SU-DHL-6 (cell line): ENCODE data around the gene UACA.

ENCODE experiments used
- H2AFZ ChIP-seq: fragments of 200-600 bp; sonication (generic); 2 replicates; pipeline ENCODE4 v1.6.1; 2014; ENCODE audit warnings: low read depth, mild to moderate bottlenecking, moderate library complexity, mixed read lengths, antibody characterized with exemption, low read length; ENCODE audit not compliant: severe bottlenecking
- H3F3A ChIP-seq: fragments of 200-600 bp; shearing (Covaris generic); 2 replicates; pipeline ENCODE4 v1.6.0; 2016; ENCODE audit warnings: antibody characterized with exemption, mild to moderate bottlenecking; ENCODE audit not compliant: insufficient read depth
- H3K27ac ChIP-seq: fragments of 200-600 bp; sonication (generic); 2 replicates; pipeline ENCODE4 v1.5.1; 2016; ENCODE audit warnings: low read depth, mild to moderate bottlenecking, low read length, moderate library complexity, mixed read lengths
- H3K27me3 ChIP-seq: fragments of 200-600 bp; sonication (generic), shearing (Covaris generic); 2 replicates; pipeline ENCODE4 v1.6.0; 2014; ENCODE audit warnings: mild to moderate bottlenecking, low read length
- H3K36me3 ChIP-seq: fragments of 200-600 bp; sonication (generic); 2 replicates; pipeline ENCODE4 v1.6.1; 2014; ENCODE audit warnings: mild to moderate bottlenecking, low read length, mixed read lengths
- H3K4me2 ChIP-seq: fragments of 300-600, 200-600 bp; shearing (Covaris generic), sonication (generic); 2 replicates; pipeline ENCODE4 v1.6.0; 2014; ENCODE audit warnings: low read length, low read depth, mild to moderate bottlenecking; ENCODE audit not compliant: poor library complexity, severe bottlenecking
- H3K4me3 ChIP-seq: fragments of 200-600 bp; sonication (generic); 2 replicates; pipeline ENCODE4 v1.5.1; 2014; ENCODE audit warnings: antibody characterized with exemption, low read length, mild to moderate bottlenecking, mixed read lengths; ENCODE audit not compliant: insufficient read depth, poor library complexity, severe bottlenecking
- H3K79me2 ChIP-seq: fragments of 200-600 bp; sonication (generic); 2 replicates; pipeline ENCODE4 v1.6.1; 2014; ENCODE audit warnings: mild to moderate bottlenecking, low read length, moderate library complexity; ENCODE audit not compliant: insufficient read depth
- H3K9ac ChIP-seq: fragments of 200-600 bp; sonication (generic); 2 replicates; pipeline ENCODE4 v1.7.0; 2014; ENCODE audit warnings: mild to moderate bottlenecking, low read length
- H3K9me2 ChIP-seq: fragments of 200-600 bp; sonication (generic); replicated peaks from 2 replicates; pipeline ENCODE4 v1.6.1; 2014; ENCODE audit warnings: low read length; ENCODE audit not compliant: insufficient read depth
- H3K9me3 ChIP-seq: fragments of 200-600 bp; sonication (generic); 2 replicates; pipeline ENCODE4 v1.6.1; 2014; ENCODE audit warnings: low read length, mixed read lengths; ENCODE audit not compliant: insufficient read depth
- H4K20me1 ChIP-seq: fragments of 200-600 bp; sonication (generic); 2 replicates; pipeline ENCODE4 v1.6.1; 2014; ENCODE audit warnings: low read depth, mild to moderate bottlenecking, antibody characterized with exemption, low read length, moderate library complexity, mixed read lengths
- EZH2phosphoT487 ChIP-seq: fragments of 200-600 bp; sonication (generic), shearing (Covaris generic); conservative IDR thresholded peaks from 2 replicates; pipeline ENCODE4 v1.6.1; 2018; ENCODE audit warnings: mild to moderate bottlenecking, antibody characterized with exemption, low read length, moderate library complexity, mixed read lengths
- TF ChIP-seq, protein P1 (sequence below): fragments of 200-600 bp; sonication (generic); IDR thresholded peaks from one replicate; pipeline ENCODE4 v1.5.1; 2017; ENCODE audit warnings: antibody characterized with exemption, mild to moderate bottlenecking, low read length, moderate library complexity; ENCODE audit not compliant: insufficient read depth, poor library complexity, severe bottlenecking

Gene UACA, protein sequence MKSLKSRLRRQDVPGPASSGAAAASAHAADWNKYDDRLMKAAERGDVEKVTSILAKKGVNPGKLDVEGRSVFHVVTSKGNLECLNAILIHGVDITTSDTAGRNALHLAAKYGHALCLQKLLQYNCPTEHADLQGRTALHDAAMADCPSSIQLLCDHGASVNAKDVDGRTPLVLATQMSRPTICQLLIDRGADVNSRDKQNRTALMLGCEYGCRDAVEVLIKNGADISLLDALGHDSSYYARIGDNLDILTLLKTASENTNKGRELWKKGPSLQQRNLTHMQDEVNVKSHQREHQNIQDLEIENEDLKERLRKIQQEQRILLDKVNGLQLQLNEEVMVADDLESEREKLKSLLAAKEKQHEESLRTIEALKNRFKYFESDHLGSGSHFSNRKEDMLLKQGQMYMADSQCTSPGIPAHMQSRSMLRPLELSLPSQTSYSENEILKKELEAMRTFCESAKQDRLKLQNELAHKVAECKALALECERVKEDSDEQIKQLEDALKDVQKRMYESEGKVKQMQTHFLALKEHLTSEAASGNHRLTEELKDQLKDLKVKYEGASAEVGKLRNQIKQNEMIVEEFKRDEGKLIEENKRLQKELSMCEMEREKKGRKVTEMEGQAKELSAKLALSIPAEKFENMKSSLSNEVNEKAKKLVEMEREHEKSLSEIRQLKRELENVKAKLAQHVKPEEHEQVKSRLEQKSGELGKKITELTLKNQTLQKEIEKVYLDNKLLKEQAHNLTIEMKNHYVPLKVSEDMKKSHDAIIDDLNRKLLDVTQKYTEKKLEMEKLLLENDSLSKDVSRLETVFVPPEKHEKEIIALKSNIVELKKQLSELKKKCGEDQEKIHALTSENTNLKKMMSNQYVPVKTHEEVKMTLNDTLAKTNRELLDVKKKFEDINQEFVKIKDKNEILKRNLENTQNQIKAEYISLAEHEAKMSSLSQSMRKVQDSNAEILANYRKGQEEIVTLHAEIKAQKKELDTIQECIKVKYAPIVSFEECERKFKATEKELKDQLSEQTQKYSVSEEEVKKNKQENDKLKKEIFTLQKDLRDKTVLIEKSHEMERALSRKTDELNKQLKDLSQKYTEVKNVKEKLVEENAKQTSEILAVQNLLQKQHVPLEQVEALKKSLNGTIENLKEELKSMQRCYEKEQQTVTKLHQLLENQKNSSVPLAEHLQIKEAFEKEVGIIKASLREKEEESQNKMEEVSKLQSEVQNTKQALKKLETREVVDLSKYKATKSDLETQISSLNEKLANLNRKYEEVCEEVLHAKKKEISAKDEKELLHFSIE (N-terminal part only)

DNA sequence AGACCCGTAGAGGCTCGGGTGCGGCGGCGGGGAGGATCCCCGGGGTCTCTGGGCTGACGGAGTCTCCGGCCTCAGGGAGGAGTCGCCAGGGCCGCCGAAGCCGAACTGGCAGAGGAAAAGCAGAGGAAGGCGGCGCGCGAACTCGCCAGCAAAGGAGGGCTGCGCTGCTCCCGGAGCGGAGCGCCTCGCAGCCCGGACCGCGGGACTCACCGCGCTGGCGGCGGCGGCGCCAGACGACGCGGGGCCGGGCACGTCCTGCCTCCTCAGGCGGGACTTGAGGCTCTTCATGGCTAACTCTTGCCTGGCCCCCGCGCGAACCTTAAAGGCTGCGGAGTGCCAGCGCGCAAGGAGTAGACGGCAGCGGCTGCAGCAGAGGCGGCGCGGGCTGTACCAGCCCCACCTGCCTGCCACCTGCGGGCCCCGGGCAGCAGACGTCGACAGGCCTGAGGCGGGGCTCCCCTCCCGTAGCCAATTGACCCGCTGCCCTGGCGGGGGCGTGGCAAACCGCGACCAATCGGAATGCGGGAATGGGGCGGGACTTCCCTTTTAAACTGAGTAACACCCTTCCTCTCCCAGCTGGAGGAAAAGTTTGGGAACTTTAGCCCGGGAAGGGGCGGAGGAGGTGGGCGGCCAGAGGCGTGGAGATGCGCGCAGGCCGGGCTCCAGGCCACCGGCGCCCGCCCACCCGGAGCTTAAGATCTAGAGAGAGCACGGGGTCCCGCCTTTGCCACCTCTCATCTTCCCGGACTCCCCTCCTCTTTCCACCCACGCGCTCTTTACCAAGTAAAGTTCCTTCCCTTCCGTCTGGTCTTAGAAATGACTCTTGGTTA is at the start of gene UACA:
Gene UACA (minus strand): TSS at position 439 of the 830 bp plus-strand sequence. CDS start 151 bp downstream, at position 288.
- no peaks in the 10 kb centered on the region for H3K79me2 ChIP-seq
- H3K9me3 ChIP-seq = no peaks in the 10 kb centered on the region
- no peak within 1 kb of the TSS for H3K4me2 ChIP-seq
- H3K4me3 ChIP-seq = no peak within 1 kb of the TSS
- H3K27me3 ChIP-seq = no peaks in the 10 kb centered on the region
- no peak within 1 kb of the TSS for H3K9ac ChIP-seq
- no peaks in the 10 kb centered on the region for H4K20me1 ChIP-seq
- H3K27ac ChIP-seq = no peak within 1 kb of the TSS
- no peaks in the 10 kb centered on the region for H3K36me3 ChIP-seq
- TF ChIP-seq, protein P1, sequence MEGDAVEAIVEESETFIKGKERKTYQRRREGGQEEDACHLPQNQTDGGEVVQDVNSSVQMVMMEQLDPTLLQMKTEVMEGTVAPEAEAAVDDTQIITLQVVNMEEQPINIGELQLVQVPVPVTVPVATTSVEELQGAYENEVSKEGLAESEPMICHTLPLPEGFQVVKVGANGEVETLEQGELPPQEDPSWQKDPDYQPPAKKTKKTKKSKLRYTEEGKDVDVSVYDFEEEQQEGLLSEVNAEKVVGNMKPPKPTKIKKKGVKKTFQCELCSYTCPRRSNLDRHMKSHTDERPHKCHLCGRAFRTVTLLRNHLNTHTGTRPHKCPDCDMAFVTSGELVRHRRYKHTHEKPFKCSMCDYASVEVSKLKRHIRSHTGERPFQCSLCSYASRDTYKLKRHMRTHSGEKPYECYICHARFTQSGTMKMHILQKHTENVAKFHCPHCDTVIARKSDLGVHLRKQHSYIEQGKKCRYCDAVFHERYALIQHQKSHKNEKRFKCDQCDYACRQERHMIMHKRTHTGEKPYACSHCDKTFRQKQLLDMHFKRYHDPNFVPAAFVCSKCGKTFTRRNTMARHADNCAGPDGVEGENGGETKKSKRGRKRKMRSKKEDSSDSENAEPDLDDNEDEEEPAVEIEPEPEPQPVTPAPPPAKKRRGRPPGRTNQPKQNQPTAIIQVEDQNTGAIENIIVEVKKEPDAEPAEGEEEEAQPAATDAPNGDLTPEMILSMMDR = no peak
- H3F3A ChIP-seq = no peaks in the 10 kb centered on the region
- no peaks in the 10 kb centered on the region for H3K9me2 ChIP-seq
- H2AFZ ChIP-seq = no peak within 1 kb of the TSS

DNA sequence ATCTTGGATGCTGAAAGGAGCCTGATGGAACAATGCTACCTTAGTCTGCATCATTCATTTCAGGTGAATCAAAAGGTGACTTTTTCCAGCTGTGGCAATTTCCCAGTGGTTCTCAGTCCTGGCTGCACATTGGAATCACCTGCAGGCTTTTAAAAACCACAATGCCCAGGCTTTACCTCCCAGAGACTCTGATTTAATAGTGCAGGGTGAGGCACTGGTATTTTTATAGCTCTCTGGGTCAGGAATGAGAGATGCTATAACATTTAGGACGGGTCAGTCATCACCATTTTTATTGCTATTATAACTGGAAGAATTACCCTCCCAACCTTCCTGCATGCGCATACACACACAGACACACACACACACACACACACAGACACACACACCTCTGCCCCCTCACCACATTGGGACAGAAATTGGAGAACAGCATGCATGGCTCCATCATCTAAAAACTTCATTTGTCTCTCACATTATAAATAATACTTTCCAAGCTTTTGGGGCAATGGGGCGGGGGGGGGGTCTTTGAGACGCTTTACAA is 49.5 kb upstream of the UACA start:
- H3K27ac ChIP-seq = no peak overlapping the region
- H3K9me3 ChIP-seq = no peaks in the 10 kb centered on the region
- no peak overlapping the region for H3K4me2 ChIP-seq
- no peak for TF ChIP-seq EZH2phosphoT487
- TF ChIP-seq, protein P1 = no peak
- no peaks in the 10 kb centered on the region for H4K20me1 ChIP-seq
- no peaks in the 10 kb centered on the region for H3K36me3 ChIP-seq
- no peak overlapping the region for H3K4me3 ChIP-seq
- H3K9ac ChIP-seq = no peak overlapping the region
- H3K9me2 ChIP-seq = no peaks in the 10 kb centered on the region
- no peaks in the 10 kb centered on the region for H3K79me2 ChIP-seq
- H2AFZ ChIP-seq = no peak overlapping the region
- H3F3A ChIP-seq = no peaks in the 10 kb centered on the region
- no peaks in the 10 kb centered on the region for H3K27me3 ChIP-seq
